Epithelial cell of proximal tubule (primary cell): Measurements from ENCODE around the gene PACSIN1. TPM values are rescaled to one million over a fixed set of nuclear protein-coding genes. Genes with fewer than 3 reads are reported as not detected.

ENCODE experiments used
- DNase-seq: peaks from one replicate; pipeline ENCODE4 v3.0.0-alpha.2; 2011; ENCODE audit warnings: low read depth
- H3K4me3 ChIP-seq: 2 replicates; pipeline ENCODE4 v1.5.1; 2011; ENCODE audit warnings: low read depth, mild to moderate bottlenecking, low read length
- total RNA-seq: library from RNA; depleted of rRNA; stranded (reverse); fragments of >200 nt; gene quantifications from 2 replicates; pipeline ENCODE4 v1.2.3, GENCODE V29; 2015
- TF ChIP-seq, protein P1 (sequence below): conservative IDR thresholded peaks from 2 replicates; pipeline ENCODE4 v1.5.1; 2012; ENCODE audit warnings: low read depth, mild to moderate bottlenecking, low read length

PACSIN1 gene
- total RNA-seq, 1 donor from 2014 or later = 1.9 TPM

DNA sequence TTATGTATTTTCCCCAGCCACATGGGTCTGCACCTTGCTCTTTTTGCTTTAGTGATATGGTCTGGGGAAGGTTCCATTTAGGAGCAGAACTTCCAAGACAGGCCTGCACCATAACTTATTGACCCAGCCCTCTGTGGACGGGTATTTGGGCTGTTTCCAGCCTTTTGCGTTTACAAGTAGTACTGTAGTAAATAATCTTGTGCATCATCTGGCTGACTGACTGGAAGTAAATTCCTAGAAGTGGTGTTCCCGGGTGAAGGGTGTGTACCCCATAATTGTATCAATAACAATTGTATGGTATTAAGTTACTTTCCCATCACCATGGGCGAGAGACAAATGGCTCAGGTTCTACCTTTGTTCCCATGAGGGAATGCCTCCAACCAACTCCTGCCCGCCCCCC lies 58.6 kb downstream of the PACSIN1 start:
- no peak overlapping the region for H3K4me3 ChIP-seq
- DNase-seq = no peak
- TF ChIP-seq, protein P1, sequence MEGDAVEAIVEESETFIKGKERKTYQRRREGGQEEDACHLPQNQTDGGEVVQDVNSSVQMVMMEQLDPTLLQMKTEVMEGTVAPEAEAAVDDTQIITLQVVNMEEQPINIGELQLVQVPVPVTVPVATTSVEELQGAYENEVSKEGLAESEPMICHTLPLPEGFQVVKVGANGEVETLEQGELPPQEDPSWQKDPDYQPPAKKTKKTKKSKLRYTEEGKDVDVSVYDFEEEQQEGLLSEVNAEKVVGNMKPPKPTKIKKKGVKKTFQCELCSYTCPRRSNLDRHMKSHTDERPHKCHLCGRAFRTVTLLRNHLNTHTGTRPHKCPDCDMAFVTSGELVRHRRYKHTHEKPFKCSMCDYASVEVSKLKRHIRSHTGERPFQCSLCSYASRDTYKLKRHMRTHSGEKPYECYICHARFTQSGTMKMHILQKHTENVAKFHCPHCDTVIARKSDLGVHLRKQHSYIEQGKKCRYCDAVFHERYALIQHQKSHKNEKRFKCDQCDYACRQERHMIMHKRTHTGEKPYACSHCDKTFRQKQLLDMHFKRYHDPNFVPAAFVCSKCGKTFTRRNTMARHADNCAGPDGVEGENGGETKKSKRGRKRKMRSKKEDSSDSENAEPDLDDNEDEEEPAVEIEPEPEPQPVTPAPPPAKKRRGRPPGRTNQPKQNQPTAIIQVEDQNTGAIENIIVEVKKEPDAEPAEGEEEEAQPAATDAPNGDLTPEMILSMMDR = no peak

DNA sequence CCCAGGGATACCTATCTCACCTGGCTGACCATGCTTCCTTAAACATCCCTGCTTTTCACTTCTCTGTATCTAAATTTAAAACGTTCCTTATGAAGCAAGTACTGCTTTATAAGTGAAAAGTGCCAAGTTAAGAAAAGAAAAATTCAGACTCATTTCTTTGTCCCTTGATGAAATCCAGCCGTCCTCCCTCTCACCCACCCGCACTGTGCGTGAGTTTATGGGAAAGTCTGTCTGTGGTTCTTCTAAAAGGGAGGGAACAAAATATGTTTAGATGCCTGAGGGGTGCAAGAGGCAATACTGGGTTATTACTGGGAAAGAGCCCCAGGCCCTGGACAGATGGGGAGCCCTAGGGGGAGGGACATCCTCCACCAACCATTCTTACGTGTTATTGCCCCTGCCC lies 59.1 kb downstream of the PACSIN1 start:
- TF ChIP-seq, protein P1 = no peak
- no peak overlapping the region for H3K4me3 ChIP-seq
- DNase-seq = no peak

DNA sequence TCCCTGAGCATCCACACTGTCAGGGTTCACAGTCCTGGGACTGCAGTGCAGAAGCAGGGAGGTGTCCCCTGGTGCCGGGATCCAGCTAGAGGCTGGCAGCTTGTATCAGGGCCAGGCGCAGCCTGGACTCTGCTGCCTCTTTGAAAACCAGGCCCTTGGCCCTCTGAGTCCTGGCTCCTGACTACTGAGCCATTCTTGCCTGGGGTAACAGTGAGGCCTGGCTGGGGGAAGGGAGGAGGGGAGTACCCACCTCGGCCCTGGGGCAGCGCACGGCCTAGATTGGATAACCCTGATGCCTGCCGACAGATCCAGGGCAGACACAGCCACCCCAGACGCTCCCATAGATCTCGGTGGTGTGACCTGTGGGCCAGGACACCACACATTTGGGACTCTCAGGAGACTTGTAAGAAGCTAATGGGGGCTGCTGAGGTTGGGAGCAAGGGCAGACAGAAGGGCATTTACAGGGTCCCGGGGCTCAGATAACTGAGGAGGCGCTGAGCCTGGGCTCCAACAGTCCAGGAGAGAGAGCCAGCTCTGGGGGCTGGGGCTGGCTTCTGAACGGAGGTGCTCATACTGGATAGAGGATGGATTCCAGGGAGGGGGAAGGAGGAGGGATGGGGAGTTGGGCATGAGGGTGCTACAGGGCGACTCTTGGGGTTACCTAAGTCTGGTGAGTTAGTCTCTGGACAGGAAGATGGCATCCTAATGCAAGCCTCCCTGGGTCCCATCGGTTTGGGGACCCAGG lies 59.7 kb downstream of the PACSIN1 start:
- DNase-seq = no peak
- TF ChIP-seq, protein P1 = no peak
- no peak overlapping the region for H3K4me3 ChIP-seq

DNA sequence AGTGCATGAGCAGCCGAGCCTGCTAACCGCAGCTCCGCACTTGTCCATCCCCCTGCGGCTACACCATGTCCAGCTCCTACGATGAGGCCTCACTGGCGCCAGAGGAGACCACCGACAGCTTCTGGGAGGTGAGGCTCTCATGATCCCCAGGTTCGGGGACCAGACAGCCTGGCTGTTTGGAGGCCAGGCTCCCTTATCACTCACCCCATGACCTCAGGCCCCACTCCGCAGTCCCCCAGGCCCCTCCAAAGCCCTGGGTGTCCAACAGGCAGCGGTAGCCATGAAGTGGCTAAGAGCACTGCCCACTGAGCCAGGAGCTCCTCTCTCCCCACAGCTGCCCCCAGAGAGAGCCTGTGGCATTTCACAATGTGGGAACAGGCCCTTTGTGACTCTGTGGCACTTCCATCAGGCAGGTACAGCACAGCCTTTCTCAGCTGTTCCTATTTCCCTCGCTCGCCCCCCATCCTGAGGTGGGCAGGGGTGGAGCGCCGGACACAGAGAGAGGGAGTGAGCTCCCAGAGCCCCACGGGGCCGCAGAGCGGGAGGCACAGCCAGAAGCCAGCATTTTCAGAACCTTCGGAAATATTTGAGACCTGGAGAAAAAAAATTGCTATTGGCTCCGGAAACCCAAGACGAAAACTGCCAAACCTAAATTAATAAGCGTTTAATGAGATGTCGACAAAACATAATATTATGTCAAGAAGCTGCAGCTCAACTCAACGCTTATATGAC lies 60.5 kb downstream of the PACSIN1 start:
- H3K4me3 ChIP-seq = peak overlapping the region; percentile 35
- TF ChIP-seq, protein P1 = no peak

DNA sequence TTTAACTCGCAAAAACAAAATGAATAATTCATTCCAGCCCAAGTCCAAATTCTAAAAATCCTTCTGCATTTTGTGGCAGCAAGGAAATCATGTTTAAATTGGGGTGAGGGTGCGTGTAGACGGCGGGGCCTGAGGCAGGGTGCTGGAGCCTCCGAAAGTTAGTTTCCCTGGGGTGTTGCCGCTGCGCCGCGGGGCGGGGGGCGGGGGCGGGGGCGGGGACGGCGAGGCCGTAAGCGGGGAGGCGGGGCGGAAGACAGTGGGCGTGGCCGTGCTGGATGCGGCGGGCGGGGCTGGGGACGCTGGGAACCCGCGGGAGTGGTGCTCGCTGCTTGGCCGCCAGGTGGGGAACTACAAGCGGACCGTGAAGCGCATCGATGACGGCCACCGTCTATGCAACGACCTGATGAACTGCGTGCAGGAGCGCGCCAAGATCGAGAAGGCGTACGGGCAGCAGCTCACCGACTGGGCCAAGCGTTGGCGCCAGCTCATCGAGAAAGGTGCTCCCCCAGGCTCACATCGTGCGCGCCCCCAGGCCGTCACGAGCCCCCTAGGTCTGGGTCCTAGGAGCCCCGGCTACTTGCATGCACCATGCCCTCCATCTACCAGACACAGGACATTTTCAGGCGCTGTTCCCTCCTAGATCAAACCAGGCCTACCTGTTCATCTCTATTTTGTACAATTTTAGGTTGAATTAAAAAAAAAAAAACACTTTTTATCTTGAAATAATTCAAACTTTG lies 61.3 kb downstream of the PACSIN1 start:
- TF ChIP-seq, protein P1 = peak; percentile 57

More for the DNA sequence above, 60.5 kb downstream of the PACSIN1 start:
- DNase-seq = no peak

DNA sequence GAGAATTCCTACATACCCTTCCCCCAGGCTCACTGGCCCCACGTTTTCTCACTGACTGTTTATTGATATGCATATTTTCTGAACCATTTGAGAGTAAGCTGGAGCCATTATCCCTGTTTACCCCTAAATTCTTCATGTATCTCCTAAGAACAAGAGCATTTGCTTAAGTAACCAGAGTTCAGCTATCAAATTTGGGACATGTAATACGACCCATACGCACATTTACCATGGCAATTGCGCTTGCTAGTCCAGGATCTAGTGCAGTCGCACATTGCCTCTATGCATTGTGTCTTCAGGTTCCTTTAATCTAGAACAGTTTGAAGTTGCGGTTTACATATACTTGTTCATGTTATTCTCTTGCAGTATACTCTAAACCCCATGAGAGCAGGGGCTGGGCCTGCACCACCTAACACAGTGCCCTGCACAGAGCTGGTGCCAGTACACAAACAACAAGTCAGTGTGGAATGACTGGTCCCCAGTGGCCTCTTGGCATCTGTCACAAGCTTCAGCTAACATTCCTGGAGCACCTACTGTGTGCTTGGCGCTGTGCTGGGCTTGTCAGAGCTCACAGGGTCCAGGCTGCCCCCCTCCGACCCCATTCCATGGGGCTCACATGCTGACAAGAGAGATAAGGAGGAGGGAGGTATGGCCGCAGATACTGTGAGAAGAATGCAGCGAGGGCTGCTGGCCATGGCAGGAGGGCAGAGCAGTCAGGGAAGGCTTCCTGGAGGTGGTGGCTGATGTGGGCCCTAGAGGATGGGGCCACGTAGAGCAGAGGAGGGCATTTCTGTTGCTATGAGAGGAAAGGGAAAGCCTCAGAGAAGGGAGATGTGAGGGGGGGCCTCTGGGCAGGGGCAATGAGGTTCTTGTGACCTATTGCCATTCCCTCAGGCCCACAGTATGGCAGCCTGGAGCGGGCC lies 62.1 kb downstream of the PACSIN1 start:
- H3K4me3 ChIP-seq = no peak overlapping the region
- DNase-seq = no peak
- TF ChIP-seq, protein P1 = no peak

More for the DNA sequence above, 61.3 kb downstream of the PACSIN1 start:
- DNase-seq = no peak
- H3K4me3 ChIP-seq = peak overlapping the region; percentile 35
